H1 (cell line): ENCODE measurements around the gene RENBP. TPM values are rescaled to one million over a fixed set of nuclear protein-coding genes. Genes with fewer than 3 reads are reported as not detected.
A peak's percentile ranks its signal among the peaks of the same experiment; 100 is the strongest.

Experiments
- CTCF ChIA-PET: fragments of 300-600 bp; sonication (Branson Sonifier 250); formaldehyde crosslinking; loops from one replicate; lab custom pipeline; 2021; ENCODE audit not compliant: partially characterized antibody; lab: Charles Lee
- POLR2A ChIA-PET: fragments of 300-600 bp; sonication (Branson Sonifier 250); formaldehyde crosslinking; loops from one replicate; lab custom pipeline; 2021; ENCODE audit warnings: inconsistent platforms; ENCODE audit not compliant: partially characterized antibody; lab: Charles Lee
- DNase-seq, 2 experiments: peaks; one replicate each; pipeline versions ENCODE4 v3.0.0 to v3.0.0-alpha.2; 2010 to 2022; ENCODE audit warnings: low spot score in 2 of 2, low read depth in 1 of 2, mixed read lengths in 1 of 2
- FAIRE-seq: peaks from 2 replicates; lab custom pipeline; 2011; peaks lifted over from hg19 to GRCh38; lab: Jason Lieb, UNC
- H2AFZ ChIP-seq: 2 replicates; pipeline ENCODE4 v1.8.1; 2012; ENCODE audit warnings: low read length, inconsistent platforms
- H2AK5ac ChIP-seq: 2 replicates; pipeline ENCODE4 v1.6.1; 2013; ENCODE audit warnings: low read depth, low read length
- H2BK120ac ChIP-seq: replicated peaks from 2 replicates; pipeline ENCODE3; 2013; ENCODE audit warnings: low read depth, low read length, inconsistent platforms
- H2BK12ac ChIP-seq: 2 replicates; pipeline ENCODE4 v1.6.1; 2013; ENCODE audit warnings: low read depth, low read length
- H2BK15ac ChIP-seq: 2 replicates; pipeline ENCODE4 v1.6.1; 2013; ENCODE audit warnings: low read length
- H2BK20ac ChIP-seq: 2 replicates; pipeline ENCODE4 v1.6.1; 2013; ENCODE audit warnings: low read length
- H2BK5ac ChIP-seq: 2 replicates; pipeline ENCODE4 v1.6.1; 2013; ENCODE audit warnings: low read depth, low read length
- H3K14ac ChIP-seq: 2 replicates; pipeline ENCODE4 v1.6.1; 2013; ENCODE audit warnings: inconsistent platforms; ENCODE audit not compliant: insufficient read length
- H3K18ac ChIP-seq: 2 replicates; pipeline ENCODE4 v1.6.1; 2013; ENCODE audit warnings: low read length; ENCODE audit errors: extremely low read depth
- H3K23ac ChIP-seq: 2 replicates; pipeline ENCODE4 v1.6.1; 2013; ENCODE audit warnings: inconsistent platforms; ENCODE audit not compliant: insufficient read length
- H3K23me2 ChIP-seq: 2 replicates; pipeline ENCODE4 v1.6.1; 2013; ENCODE audit warnings: low read depth, low read length
- H3K27ac ChIP-seq: 2 replicates; pipeline ENCODE4 v1.6.1; 2011; ENCODE audit warnings: low read depth, low read length, inconsistent platforms
- H3K27me3 ChIP-seq, 4 experiments: replicated peaks in 1 of 4; 1 replicate in 1 of 4; 2 replicates in 3 of 4; pipeline versions ENCODE4 v1.6.1 to v1.8.1; 2011 to 2013; ENCODE audit warnings: low read length in 3 of 4, mild to moderate bottlenecking in 3 of 4, inconsistent platforms in 2 of 4, mixed read lengths in 2 of 4, moderate library complexity in 1 of 4; ENCODE audit not compliant: control insufficient read depth in 3 of 4, insufficient read depth in 3 of 4; ENCODE audit errors: extremely low read depth in 1 of 4
- H3K36me3 ChIP-seq, 4 experiments: 2 replicates each; pipeline versions ENCODE4 v1.6.1 to v1.8.1; 2011 to 2013; ENCODE audit warnings: mild to moderate bottlenecking in 4 of 4, low read length in 3 of 4, moderate library complexity in 2 of 4, control low read depth in 1 of 4, inconsistent platforms in 1 of 4; ENCODE audit not compliant: insufficient read depth in 4 of 4, control insufficient read depth in 2 of 4
- H3K4ac ChIP-seq: replicated peaks from 2 replicates; pipeline ENCODE3; 2013; ENCODE audit warnings: low read length, low read depth, mixed read lengths, inconsistent platforms; ENCODE audit not compliant: insufficient read length
- H3K4me1 ChIP-seq, 4 experiments: replicated peaks in 1 of 4; 1 replicate in 1 of 4; 2 replicates in 3 of 4; pipeline versions ENCODE4 v1.6.1 to v1.8.1; 2011 to 2013; ENCODE audit warnings: low read length in 3 of 4, inconsistent platforms in 2 of 4, mixed read lengths in 1 of 4; ENCODE audit not compliant: insufficient read depth in 4 of 4, control insufficient read depth in 3 of 4
- H3K4me2 ChIP-seq, 2 experiments: 2 replicates each; pipeline versions ENCODE4 v1.6.1 to v1.8.1; 2011 to 2013; ENCODE audit warnings: low read depth in 2 of 2, low read length in 2 of 2, control low read depth in 1 of 2, inconsistent platforms in 1 of 2, mild to moderate bottlenecking in 1 of 2; ENCODE audit not compliant: insufficient read depth in 1 of 2
- H3K4me3 ChIP-seq, 4 experiments: fragments of 200-600, 300-600 bp in 1 of 4; sonication (generic), shearing (Covaris generic), sonication (Bioruptor Twin) in 1 of 4; 2 replicates each; pipeline versions ENCODE4 v1.5.1 to v1.8.1; 2011 to 2016; ENCODE audit warnings: low read length in 4 of 4, low read depth in 3 of 4, control low read depth in 2 of 4, inconsistent platforms in 2 of 4, mild to moderate bottlenecking in 2 of 4, mixed read lengths in 1 of 4, moderate library complexity in 1 of 4; ENCODE audit not compliant: insufficient read depth in 2 of 4; ENCODE audit errors: extremely low read depth in 1 of 4
- H3K56ac ChIP-seq: replicated peaks from 2 replicates; pipeline ENCODE3; 2013; ENCODE audit warnings: low read depth, mild to moderate bottlenecking, mixed read lengths, low read length, inconsistent platforms; ENCODE audit not compliant: insufficient read length
- H3K79me1 ChIP-seq: 2 replicates; pipeline ENCODE4 v1.6.1; 2013; ENCODE audit warnings: low read depth, low read length, control low read depth
- H3K79me2 ChIP-seq, 2 experiments: 2 replicates each; pipeline versions ENCODE4 v1.6.1 to v1.8.1; 2012 to 2013; ENCODE audit warnings: low read length in 2 of 2, mild to moderate bottlenecking in 2 of 2, inconsistent platforms in 1 of 2; ENCODE audit not compliant: insufficient read depth in 2 of 2, control insufficient read depth in 1 of 2
- H3K9ac ChIP-seq, 4 experiments: replicated peaks in 1 of 4; 1 replicate in 1 of 4; 2 replicates in 3 of 4; pipeline versions ENCODE4 v1.6.1 to v1.8.1; 2011 to 2013; ENCODE audit warnings: low read depth in 3 of 4, low read length in 3 of 4, control low read depth in 2 of 4, mild to moderate bottlenecking in 2 of 4, moderate library complexity in 2 of 4, inconsistent platforms in 1 of 4; ENCODE audit errors: extremely low read depth in 1 of 4
- H3K9me3 ChIP-seq, 2 experiments: 2 replicates each; pipeline versions ENCODE4 v1.6.1 to v1.8.1; 2012 to 2013; ENCODE audit warnings: mild to moderate bottlenecking in 2 of 2, moderate library complexity in 2 of 2, control low read depth in 1 of 2, inconsistent platforms in 1 of 2, low read depth in 1 of 2, low read length in 1 of 2, mixed read lengths in 1 of 2; ENCODE audit not compliant: insufficient read depth in 2 of 2
- H4K20me1 ChIP-seq, 2 experiments: replicated peaks in 1 of 2; 2 replicates each; pipeline versions ENCODE3 to v1.8.1; 2011 to 2013; ENCODE audit warnings: inconsistent platforms in 2 of 2, low read length in 2 of 2, mild to moderate bottlenecking in 1 of 2; ENCODE audit not compliant: insufficient read depth in 2 of 2, control insufficient read depth in 1 of 2
- H4K5ac ChIP-seq: 2 replicates; pipeline ENCODE4 v1.6.1; 2013; ENCODE audit warnings: low read length, low read depth, mixed read lengths, inconsistent platforms; ENCODE audit not compliant: insufficient read length
- H4K8ac ChIP-seq: 2 replicates; pipeline ENCODE4 v1.8.0; 2013; ENCODE audit warnings: mild to moderate bottlenecking, moderate library complexity, low read length, inconsistent platforms; ENCODE audit not compliant: insufficient read depth; ENCODE audit errors: extremely low read depth
- H4K91ac ChIP-seq: replicated peaks from 2 replicates; pipeline ENCODE3; 2013; ENCODE audit warnings: low read length, mixed read lengths, inconsistent platforms; ENCODE audit not compliant: insufficient read length
- CBX5 ChIP-seq: fragments of 300-800, 300-1000 bp; sonication (generic); IDR thresholded peaks from 2 replicates; pipeline ENCODE4 v1.7.1; 2016; ENCODE audit warnings: antibody characterized with exemption, low read length, low read depth
- POLR2AphosphoS5 ChIP-seq: IDR thresholded peaks from 2 replicates; pipeline ENCODE4 v1.6.1; 2011; ENCODE audit warnings: low read depth, low read length
- WGBS, 2 experiments: shearing (Covaris generic) in 1 of 2; methylation state at CpG; one replicate each; pipeline versions ENCODE4 v1.1.6 to v1.1.7; 2013 to 2015; ENCODE audit warnings: low lambda C conversion rate in 2 of 2, mixed read lengths in 2 of 2, inconsistent platforms in 1 of 2, low coverage in 1 of 2, missing lambda C conversion rate in 1 of 2; ENCODE audit not compliant: insufficient replicate concordance in 2 of 2, insufficient coverage in 1 of 2, insufficient read length in 1 of 2; ENCODE audit errors: extremely low coverage in 1 of 2, missing lambda C conversion rate in 1 of 2; 5-methylcytosine and 5-hydroxymethylcytosine counted together
- polyA plus RNA-seq, 7 experiments: library from polyadenylated mRNA; depleted of rRNA in 3 of 7; stranded (reverse) in 5 of 7; unstranded in 2 of 7; fragments of >200 nt in 5 of 7; fragments of 200-250 nt in 2 of 7; gene quantifications; 1 replicate in 5 of 7; 2 replicates in 1 of 7; 4 replicates in 1 of 7; pipeline versions ENCODE4 v1.2.1 to v1.2.3, GENCODE V29; 2011 to 2013; ENCODE audit warnings: missing spikeins in 2 of 7, mixed read lengths in 2 of 7
- total RNA-seq: library from RNA; stranded (reverse); fragmentation: NEBNext Ultra II Directional; extraction: Animal tissue kit (Norgen Biotek cat#: 25700); gene quantifications from 2 replicates; pipeline ENCODE4 v1.2.1, GENCODE V29; 2021

The RENBP gene
- total and polyA plus RNA-seq, 2 of the 8 experiments (the other 6 are each of a cell fraction or from before 2014, with no cell fraction given): 12.4 to 21.8 TPM

- Histone ChIP-seq H3K9me3 (no peaks in the 10 kb centered on the region), H4K91ac (no peak overlapping the region), H2BK12ac (no peak overlapping the region), H3K18ac (no peak overlapping the region), H3K4ac (no peak overlapping the region), H3K4me3 (no peak overlapping the region), H3K56ac (no peak overlapping the region), H3K4me1 (peaks cover under 1 to 14% (median 3%) of the 10 kb centered on the region in 4 experiments; a peak in 6 of 7 replicates), H2AK5ac (no peak overlapping the region), H3K79me1 (no peaks in the 10 kb centered on the region), H4K20me1 (peaks cover 0 to 1% of the 10 kb centered on the region in 2 experiments), H2BK120ac (no peak overlapping the region), H4K5ac (no peak overlapping the region), H3K27me3 (no peaks in the 10 kb centered on the region), H2BK5ac (no peak overlapping the region), H2BK15ac (no peak overlapping the region; the same call in 1 of the 2 replicates), H3K4me2 (no peak overlapping the region), H3K9ac (no peak overlapping the region), H2AFZ (no peak overlapping the region), H3K23me2 (no peaks in the 10 kb centered on the region), H2BK20ac (no peak overlapping the region), H3K14ac (no peak overlapping the region), H3K79me2 (no peaks in the 10 kb centered on the region), H3K36me3 (peaks cover 10 to 19% (median 15%) of the 10 kb centered on the region in 4 experiments; a peak in 6 of 8 replicates), H3K27ac (no peak overlapping the region), H3K23ac (no peak overlapping the region), H4K8ac (no peak overlapping the region; the same call in 1 of the 2 replicates)
- CTCF ChIA-PET: interaction anchor here (0.7 to 11.1 kb wide), 15 partner anchors 12 to 301 kb away, joined by 3 to 272 read pairs (median 4); partner anchors contain the start of genes ARHGAP4, HCFC1, NAA10 and PLXNB3
- no peak for DNase-seq
- TF ChIP-seq POLR2AphosphoS5 (0 out of 2 replicates have a peak, but pooled peaks have one; percentile 17), CBX5 (no peak)
- FAIRE-seq: no peak
- WGBS, 2 experiments: 89% methylated on average over 13 of the region's 24 CpGs; no CpG with 5 or more reads in 1 of the 2 experiments
- POLR2A ChIA-PET: interaction anchor here (1.2 to 18.9 kb wide), 6 partner anchors 12 to 152 kb away, joined by 4 to 231 read pairs (median 8); partner anchors contain the start of genes ARHGAP4, HCFC1, IDH3G and NAA10
Measured at GRCh38 chrX:153945956-153946943, 1.8 kb upstream of the RENBP start.
